ENCODE data around the gene TBX5.
A peak's percentile ranks its signal among the peaks of the same experiment; 100 is the strongest.

TBX5 gene

GRCh38 chr12:114334395-114334794, 71.5 kb downstream of the TBX5 start:
- no peak overlapping the region for H3K4me3 ChIP-seq (ENCODE audit: control insufficient read depth, low read depth, low read length)
- DNase-seq (ENCODE audit: low read depth), result no peak
- no peak for TF ChIP-seq CTCF (conservative IDR thresholded peaks at IDR 0.05; ENCODE audit: control insufficient read depth, insufficient read depth, low read depth, low read length)

- no peak for DNase-seq (ENCODE audit: low read depth)
- H3K4me3 ChIP-seq (ENCODE audit: control insufficient read depth, low read depth, low read length), result no peak overlapping the region
- no peak for TF ChIP-seq CTCF (conservative IDR thresholded peaks at IDR 0.05; ENCODE audit: control insufficient read depth, insufficient read depth, low read depth, low read length)
Observed at GRCh38 chr12:114328292-114328691, 77.7 kb downstream of the TBX5 start.

GRCh38 chr12:114327765-114328164, 78.2 kb downstream of the TBX5 start:
- no peak for DNase-seq (ENCODE audit: low read depth)
- no peak overlapping the region for H3K4me3 ChIP-seq (ENCODE audit: control insufficient read depth, low read depth, low read length)
- TF ChIP-seq CTCF (conservative IDR thresholded peaks at IDR 0.05; ENCODE audit: control insufficient read depth, insufficient read depth, low read depth, low read length), result no peak

GRCh38 chr12:114321524-114321923, 84.4 kb downstream of the TBX5 start:
- no peak overlapping the region for H3K4me3 ChIP-seq (ENCODE audit: control insufficient read depth, low read depth, low read length)
- no peak for TF ChIP-seq CTCF (conservative IDR thresholded peaks at IDR 0.05; ENCODE audit: control insufficient read depth, insufficient read depth, low read depth, low read length)
- DNase-seq (ENCODE audit: low read depth), result no peak

GRCh38 chr12:114320968-114321367, 85.0 kb downstream of the TBX5 start:
- TF ChIP-seq CTCF (conservative IDR thresholded peaks at IDR 0.05; ENCODE audit: control insufficient read depth, insufficient read depth, low read depth, low read length), result no peak
- no peak overlapping the region for H3K4me3 ChIP-seq (ENCODE audit: control insufficient read depth, low read depth, low read length)
- DNase-seq (ENCODE audit: low read depth), result no peak

- no peak overlapping the region for H3K4me3 ChIP-seq (ENCODE audit: control insufficient read depth, low read depth, low read length)
- TF ChIP-seq CTCF (conservative IDR thresholded peaks at IDR 0.05; ENCODE audit: control insufficient read depth, insufficient read depth, low read depth, low read length), result no peak
Observed at GRCh38 chr12:114320101-114320500, 85.8 kb downstream of the TBX5 start.

GRCh38 chr12:114319422-114319821, 86.5 kb downstream of the TBX5 start:
- no peak overlapping the region for H3K4me3 ChIP-seq (ENCODE audit: control insufficient read depth, low read depth, low read length)
- no peak for TF ChIP-seq CTCF (conservative IDR thresholded peaks at IDR 0.05; ENCODE audit: control insufficient read depth, insufficient read depth, low read depth, low read length)
- peak; percentile 69 for DNase-seq (ENCODE audit: low read depth)

More at GRCh38 chr12:114320101-114320500, 85.8 kb downstream of the TBX5 start:
- no peak for DNase-seq (ENCODE audit: low read depth)
